ENCODE data around the gene SCD.

The SCD gene

GRCh38 chr10:100382553-100382952 lies 35.5 kb downstream of the SCD start:
- peak overlapping the region; percentile 85 for H2BK5ac ChIP-seq (ENCODE audit: low read length)
- H3K56ac ChIP-seq (ENCODE audit: low read length) = peak overlapping the region; percentile 69
- H2BK120ac ChIP-seq (ENCODE audit: low read depth, low read length) = no peak overlapping the region
- WGBS (ENCODE audit: extremely low coverage, insufficient coverage, low lambda C conversion rate) = no CpG with 5 or more reads among the region's 13 CpGs
- H4K8ac ChIP-seq (ENCODE audit: low read depth, low read length) = no peak overlapping the region
- peaks cover 5% of the 10 kb centered on the region for H3K4me1 ChIP-seq (ENCODE audit: control insufficient read depth, low read depth, low read length)
- no peak overlapping the region for H3K23ac ChIP-seq (ENCODE audit: low read length)
- H3K18ac ChIP-seq (ENCODE audit: low read length) = no peak overlapping the region
- peaks cover 3% of the 10 kb centered on the region for H3K36me3 ChIP-seq (ENCODE audit: control insufficient read depth, insufficient read depth, low read length)
- peaks cover under 1% of the 10 kb centered on the region for H3K79me2 ChIP-seq (ENCODE audit: control insufficient read depth, insufficient read depth, low read length)
- no peak overlapping the region for H3K4ac ChIP-seq (ENCODE audit: low read depth, low read length)
- no peak overlapping the region for H2AK5ac ChIP-seq (ENCODE audit: low read length)
- H3K27ac ChIP-seq (ENCODE audit: low read depth, low read length) = no peak overlapping the region
- no peak overlapping the region for H4K5ac ChIP-seq (ENCODE audit: low read length)
- H3K27me3 ChIP-seq (ENCODE audit: insufficient read depth, low read length, poor library complexity) = no peaks in the 10 kb centered on the region
- H3K4me2 ChIP-seq (ENCODE audit: low read length) = no peak overlapping the region
- H2BK15ac ChIP-seq (replicated peaks; ENCODE audit: low read depth) = no peak overlapping the region
- no peak for DNase-seq
- peak overlapping the region; percentile 8 for H3K9ac ChIP-seq (ENCODE audit: low read length)
- no peak overlapping the region for H3K4me3 ChIP-seq (ENCODE audit: low read length)
- H3K79me1 ChIP-seq (ENCODE audit: low read length) = peaks cover 3% of the 10 kb centered on the region

GRCh38 chr10:100383251-100383650 lies 36.2 kb downstream of the SCD start:
- no peaks in the 10 kb centered on the region for H3K27me3 ChIP-seq (ENCODE audit: insufficient read depth, low read length, poor library complexity)
- H3K4me2 ChIP-seq (ENCODE audit: low read length) = no peak overlapping the region
- H3K4me1 ChIP-seq (ENCODE audit: control insufficient read depth, low read depth, low read length) = peaks cover 5% of the 10 kb centered on the region
- H2AK5ac ChIP-seq (ENCODE audit: low read length) = no peak overlapping the region
- no peak overlapping the region for H3K18ac ChIP-seq (ENCODE audit: low read length)
- WGBS (ENCODE audit: extremely low coverage, insufficient coverage, low lambda C conversion rate) = no CpG with 5 or more reads among the region's 2 CpGs
- no peak overlapping the region for H2BK5ac ChIP-seq (ENCODE audit: low read length)
- peaks cover 3% of the 10 kb centered on the region for H3K79me1 ChIP-seq (ENCODE audit: low read length)
- H3K9ac ChIP-seq (ENCODE audit: low read length) = no peak overlapping the region
- no peak overlapping the region for H2BK15ac ChIP-seq (replicated peaks; ENCODE audit: low read depth)
- no peak overlapping the region for H3K4ac ChIP-seq (ENCODE audit: low read depth, low read length)
- no peak overlapping the region for H3K27ac ChIP-seq (ENCODE audit: low read depth, low read length)
- DNase-seq = no peak
- H3K56ac ChIP-seq (ENCODE audit: low read length) = no peak overlapping the region
- peaks cover 3% of the 10 kb centered on the region for H3K36me3 ChIP-seq (ENCODE audit: control insufficient read depth, insufficient read depth, low read length)
- no peak overlapping the region for H4K8ac ChIP-seq (ENCODE audit: low read depth, low read length)
- no peak overlapping the region for H2BK120ac ChIP-seq (ENCODE audit: low read depth, low read length)
- no peak overlapping the region for H3K4me3 ChIP-seq (ENCODE audit: low read length)
- H4K5ac ChIP-seq (ENCODE audit: low read length) = no peak overlapping the region
- H3K79me2 ChIP-seq (ENCODE audit: control insufficient read depth, insufficient read depth, low read length) = no peaks in the 10 kb centered on the region
- no peak overlapping the region for H3K23ac ChIP-seq (ENCODE audit: low read length)

- Histone ChIP-seq H4K8ac (ENCODE audit: low read depth, low read length) (no peak overlapping the region), H3K4me3 (ENCODE audit: low read length) (no peak overlapping the region), H4K5ac (ENCODE audit: low read length) (no peak overlapping the region), H3K27me3 (ENCODE audit: insufficient read depth, low read length, poor library complexity) (no peaks in the 10 kb centered on the region), H2AK5ac (ENCODE audit: low read length) (no peak overlapping the region), H2BK120ac (ENCODE audit: low read depth, low read length) (peak overlapping the region; percentile 45), H3K27ac (ENCODE audit: low read depth, low read length) (no peak overlapping the region), H3K56ac (ENCODE audit: low read length) (no peak overlapping the region), H3K4me2 (ENCODE audit: low read length) (no peak overlapping the region), H3K9ac (ENCODE audit: low read length) (no peak overlapping the region), H3K4ac (ENCODE audit: low read depth, low read length) (no peak overlapping the region), H3K36me3 (ENCODE audit: control insufficient read depth, insufficient read depth, low read length) (no peaks in the 10 kb centered on the region), H3K4me1 (ENCODE audit: control insufficient read depth, low read depth, low read length) (peaks cover 2% of the 10 kb centered on the region), H3K18ac (ENCODE audit: low read length) (peak overlapping the region; percentile 39), H2BK15ac (replicated peaks; ENCODE audit: low read depth) (peak overlapping the region; percentile 19), H2BK5ac (ENCODE audit: low read length) (no peak overlapping the region), H3K79me1 (ENCODE audit: low read length) (no peaks in the 10 kb centered on the region), H3K79me2 (ENCODE audit: control insufficient read depth, insufficient read depth, low read length) (no peaks in the 10 kb centered on the region), H3K23ac (ENCODE audit: low read length) (no peak overlapping the region)
- WGBS (ENCODE audit: extremely low coverage, insufficient coverage, low lambda C conversion rate) = no CpG with 5 or more reads among the region's 4 CpGs
- DNase-seq = no peak
Measured at GRCh38 chr10:100391163-100392002, 44.4 kb downstream of the SCD start.

- H3K23ac ChIP-seq (ENCODE audit: low read length) = no peak overlapping the region
- no peaks in the 10 kb centered on the region for H3K36me3 ChIP-seq (ENCODE audit: control insufficient read depth, insufficient read depth, low read length)
- no peak overlapping the region for H3K18ac ChIP-seq (ENCODE audit: low read length)
- no peak overlapping the region for H3K56ac ChIP-seq (ENCODE audit: low read length)
- H4K5ac ChIP-seq (ENCODE audit: low read length) = no peak overlapping the region
- H3K79me1 ChIP-seq (ENCODE audit: low read length) = no peaks in the 10 kb centered on the region
- no peak overlapping the region for H2AK5ac ChIP-seq (ENCODE audit: low read length)
- no peak overlapping the region for H3K27ac ChIP-seq (ENCODE audit: low read depth, low read length)
- WGBS (ENCODE audit: extremely low coverage, insufficient coverage, low lambda C conversion rate) = no CpG with 5 or more reads among the region's 1 CpG
- no peak overlapping the region for H2BK120ac ChIP-seq (ENCODE audit: low read depth, low read length)
- H3K4me3 ChIP-seq (ENCODE audit: low read length) = no peak overlapping the region
- no peak for DNase-seq
- H3K27me3 ChIP-seq (ENCODE audit: insufficient read depth, low read length, poor library complexity) = no peaks in the 10 kb centered on the region
- no peak overlapping the region for H3K9ac ChIP-seq (ENCODE audit: low read length)
- H4K8ac ChIP-seq (ENCODE audit: low read depth, low read length) = no peak overlapping the region
- no peaks in the 10 kb centered on the region for H3K79me2 ChIP-seq (ENCODE audit: control insufficient read depth, insufficient read depth, low read length)
- H3K4ac ChIP-seq (ENCODE audit: low read depth, low read length) = no peak overlapping the region
- H3K4me1 ChIP-seq (ENCODE audit: control insufficient read depth, low read depth, low read length) = peaks cover 2% of the 10 kb centered on the region
- no peak overlapping the region for H2BK15ac ChIP-seq (replicated peaks; ENCODE audit: low read depth)
- no peak overlapping the region for H3K4me2 ChIP-seq (ENCODE audit: low read length)
- no peak overlapping the region for H2BK5ac ChIP-seq (ENCODE audit: low read length)
Measured at GRCh38 chr10:100392686-100393003, 45.6 kb downstream of the SCD start.

- no CpG with 5 or more reads among the region's 2 CpGs for WGBS (ENCODE audit: extremely low coverage, insufficient coverage, low lambda C conversion rate)
- Histone ChIP-seq H3K9ac (ENCODE audit: low read length) (no peak overlapping the region), H2BK120ac (ENCODE audit: low read depth, low read length) (no peak overlapping the region), H3K27ac (ENCODE audit: low read depth, low read length) (no peak overlapping the region), H4K8ac (ENCODE audit: low read depth, low read length) (no peak overlapping the region), H3K4me2 (ENCODE audit: low read length) (no peak overlapping the region), H3K36me3 (ENCODE audit: control insufficient read depth, insufficient read depth, low read length) (no peaks in the 10 kb centered on the region), H3K4ac (ENCODE audit: low read depth, low read length) (no peak overlapping the region), H3K27me3 (ENCODE audit: insufficient read depth, low read length, poor library complexity) (no peaks in the 10 kb centered on the region), H3K23ac (ENCODE audit: low read length) (no peak overlapping the region), H2BK15ac (replicated peaks; ENCODE audit: low read depth) (no peak overlapping the region), H2BK5ac (ENCODE audit: low read length) (no peak overlapping the region), H3K56ac (ENCODE audit: low read length) (no peak overlapping the region), H3K18ac (ENCODE audit: low read length) (no peak overlapping the region), H3K4me3 (ENCODE audit: low read length) (no peak overlapping the region), H3K4me1 (ENCODE audit: control insufficient read depth, low read depth, low read length) (peaks cover 2% of the 10 kb centered on the region), H2AK5ac (ENCODE audit: low read length) (no peak overlapping the region), H3K79me1 (ENCODE audit: low read length) (no peaks in the 10 kb centered on the region), H4K5ac (ENCODE audit: low read length) (no peak overlapping the region), H3K79me2 (ENCODE audit: control insufficient read depth, insufficient read depth, low read length) (no peaks in the 10 kb centered on the region)
- DNase-seq = no peak
Measured at GRCh38 chr10:100395626-100396025, 48.6 kb downstream of the SCD start.

GRCh38 chr10:100396605-100397004 lies 49.6 kb downstream of the SCD start:
- Histone ChIP-seq H2BK15ac (replicated peaks; ENCODE audit: low read depth) (no peak overlapping the region), H2AK5ac (ENCODE audit: low read length) (no peak overlapping the region), H3K27me3 (ENCODE audit: insufficient read depth, low read length, poor library complexity) (no peaks in the 10 kb centered on the region), H3K4me2 (ENCODE audit: low read length) (no peak overlapping the region), H3K9ac (ENCODE audit: low read length) (no peak overlapping the region), H2BK5ac (ENCODE audit: low read length) (no peak overlapping the region), H3K4me3 (ENCODE audit: low read length) (no peak overlapping the region), H3K18ac (ENCODE audit: low read length) (no peak overlapping the region), H3K36me3 (ENCODE audit: control insufficient read depth, insufficient read depth, low read length) (no peaks in the 10 kb centered on the region), H3K27ac (ENCODE audit: low read depth, low read length) (no peak overlapping the region), H3K4ac (ENCODE audit: low read depth, low read length) (no peak overlapping the region), H3K4me1 (ENCODE audit: control insufficient read depth, low read depth, low read length) (no peaks in the 10 kb centered on the region), H3K79me2 (ENCODE audit: control insufficient read depth, insufficient read depth, low read length) (no peaks in the 10 kb centered on the region), H3K79me1 (ENCODE audit: low read length) (no peaks in the 10 kb centered on the region), H3K56ac (ENCODE audit: low read length) (no peak overlapping the region), H2BK120ac (ENCODE audit: low read depth, low read length) (no peak overlapping the region), H3K23ac (ENCODE audit: low read length) (no peak overlapping the region), H4K8ac (ENCODE audit: low read depth, low read length) (no peak overlapping the region), H4K5ac (ENCODE audit: low read length) (no peak overlapping the region)
- no CpG with 5 or more reads among the region's 4 CpGs for WGBS (ENCODE audit: extremely low coverage, insufficient coverage, low lambda C conversion rate)
- no peak for DNase-seq

Data from mesendoderm (in vitro differentiated cells).